Measurements from ENCODE around the gene AUTS2. TPM values are rescaled to one million over a fixed set of nuclear protein-coding genes. Genes with fewer than 3 reads are reported as not detected.

Gene AUTS2
- polyA plus RNA-seq (2013, experiment 1 of 2) = 36.3 TPM
- 35.5 TPM for polyA plus RNA-seq (2013, experiment 2 of 2)

DNA sequence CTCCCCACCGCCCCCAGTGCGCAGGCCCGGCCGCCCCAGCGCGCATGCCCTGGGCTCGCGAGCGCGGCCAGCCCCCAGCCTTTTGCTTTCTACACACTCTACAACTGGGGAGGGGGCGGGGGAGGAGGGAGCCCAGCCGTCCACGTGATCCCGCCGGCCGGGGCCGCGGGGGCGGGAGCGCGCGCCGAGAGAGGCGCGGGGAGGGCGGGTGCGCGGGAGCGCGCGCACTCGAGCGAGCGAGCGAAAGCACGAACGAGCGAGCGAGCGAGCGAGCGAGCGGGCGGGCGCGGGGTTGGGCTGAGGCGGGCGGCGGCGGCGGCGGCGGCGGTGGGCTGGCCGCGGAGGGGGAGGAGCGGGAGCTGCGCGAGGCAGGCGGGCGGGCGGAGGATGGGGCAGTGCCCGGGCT lies at the start of gene AUTS2:
Gene AUTS2 (plus strand): TSS at position 395 of the 406 bp plus-strand sequence. CDS start 1,179 bp downstream, outside the sequence.
- Histone ChIP-seq H2BK15ac (replicated peaks; ENCODE audit: low read depth) (peak within 1 kb of the TSS; percentile 61), H3K56ac (ENCODE audit: low read length) (peak within 1 kb of the TSS; percentile 92), H4K5ac (ENCODE audit: low read length) (no peak within 1 kb of the TSS), H3K4me2 (ENCODE audit: low read length) (peak within 1 kb of the TSS; percentile 93), H3K4me3 (ENCODE audit: low read length) (peak within 1 kb of the TSS; percentile 80), H3K9ac (ENCODE audit: low read length) (peak within 1 kb of the TSS; percentile 86), H2BK120ac (ENCODE audit: low read depth, low read length) (peak within 1 kb of the TSS; percentile 52), H3K4me1 (ENCODE audit: control insufficient read depth, low read depth, low read length) (no peaks in the 10 kb centered on the region), H3K18ac (ENCODE audit: low read length) (peak within 1 kb of the TSS; percentile 97), H3K4ac (ENCODE audit: low read depth, low read length) (peak within 1 kb of the TSS; percentile 83), H3K36me3 (ENCODE audit: control insufficient read depth, insufficient read depth, low read length) (no peaks in the 10 kb centered on the region), H4K8ac (ENCODE audit: low read depth, low read length) (peak within 1 kb of the TSS; percentile 96), H3K27ac (ENCODE audit: low read depth, low read length) (peak within 1 kb of the TSS; percentile 98), H3K79me1 (ENCODE audit: low read length) (peaks cover 10% of the 10 kb centered on the region), H2BK5ac (ENCODE audit: low read length) (no peak within 1 kb of the TSS), H3K23ac (ENCODE audit: low read length) (peak within 1 kb of the TSS; percentile 66), H2AK5ac (ENCODE audit: low read length) (no peak within 1 kb of the TSS), H3K79me2 (ENCODE audit: control insufficient read depth, insufficient read depth, low read length) (peaks cover 8% of the 10 kb centered on the region), H3K27me3 (ENCODE audit: insufficient read depth, low read length, poor library complexity) (peaks cover 19% of the 10 kb centered on the region)
- peak; percentile 97 for DNase-seq
- no CpG with 5 or more reads among the region's 63 CpGs for WGBS (ENCODE audit: extremely low coverage, insufficient coverage, low lambda C conversion rate)

DNA sequence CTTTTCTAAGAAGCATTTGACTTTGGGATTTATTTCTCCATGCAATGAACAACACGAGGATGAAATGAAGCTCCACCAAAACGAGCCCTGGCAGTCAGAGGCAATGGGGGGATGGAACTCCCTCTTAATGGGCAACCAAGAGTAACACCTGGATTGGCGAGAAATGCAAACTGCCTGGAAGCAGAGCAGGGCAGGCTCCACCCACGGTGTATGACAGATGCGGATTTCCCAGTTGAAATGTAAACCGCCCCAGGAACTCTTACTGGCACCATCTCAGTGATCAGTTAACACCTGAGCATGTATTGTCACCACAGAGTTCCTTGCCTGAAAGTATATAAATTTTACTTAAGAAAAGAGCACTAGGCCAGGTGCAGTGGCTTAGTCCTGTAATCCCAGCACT lies 47.3 kb upstream of the AUTS2 start:
- H3K4me1 ChIP-seq (ENCODE audit: control insufficient read depth, low read depth, low read length) = no peaks in the 10 kb centered on the region
- no peaks in the 10 kb centered on the region for H3K79me1 ChIP-seq (ENCODE audit: low read length)
- no peak overlapping the region for H4K8ac ChIP-seq (ENCODE audit: low read depth, low read length)
- H3K4ac ChIP-seq (ENCODE audit: low read depth, low read length) = no peak overlapping the region
- no peak for DNase-seq
- H3K23ac ChIP-seq (ENCODE audit: low read length) = no peak overlapping the region
- no peaks in the 10 kb centered on the region for H3K36me3 ChIP-seq (ENCODE audit: control insufficient read depth, insufficient read depth, low read length)
- no peak overlapping the region for H3K27ac ChIP-seq (ENCODE audit: low read depth, low read length)
- H3K4me2 ChIP-seq (ENCODE audit: low read length) = no peak overlapping the region
- no peak overlapping the region for H3K4me3 ChIP-seq (ENCODE audit: low read length)
- H3K56ac ChIP-seq (ENCODE audit: low read length) = no peak overlapping the region
- no peak overlapping the region for H2AK5ac ChIP-seq (ENCODE audit: low read length)
- H3K18ac ChIP-seq (ENCODE audit: low read length) = no peak overlapping the region
- no peak overlapping the region for H2BK120ac ChIP-seq (ENCODE audit: low read depth, low read length)
- no CpG with 5 or more reads among the region's 6 CpGs for WGBS (ENCODE audit: extremely low coverage, insufficient coverage, low lambda C conversion rate)
- no peaks in the 10 kb centered on the region for H3K27me3 ChIP-seq (ENCODE audit: insufficient read depth, low read length, poor library complexity)
- H2BK15ac ChIP-seq (replicated peaks; ENCODE audit: low read depth) = no peak overlapping the region
- no peaks in the 10 kb centered on the region for H3K79me2 ChIP-seq (ENCODE audit: control insufficient read depth, insufficient read depth, low read length)
- H4K5ac ChIP-seq (ENCODE audit: low read length) = no peak overlapping the region
- no peak overlapping the region for H2BK5ac ChIP-seq (ENCODE audit: low read length)
- H3K9ac ChIP-seq (ENCODE audit: low read length) = no peak overlapping the region

DNA sequence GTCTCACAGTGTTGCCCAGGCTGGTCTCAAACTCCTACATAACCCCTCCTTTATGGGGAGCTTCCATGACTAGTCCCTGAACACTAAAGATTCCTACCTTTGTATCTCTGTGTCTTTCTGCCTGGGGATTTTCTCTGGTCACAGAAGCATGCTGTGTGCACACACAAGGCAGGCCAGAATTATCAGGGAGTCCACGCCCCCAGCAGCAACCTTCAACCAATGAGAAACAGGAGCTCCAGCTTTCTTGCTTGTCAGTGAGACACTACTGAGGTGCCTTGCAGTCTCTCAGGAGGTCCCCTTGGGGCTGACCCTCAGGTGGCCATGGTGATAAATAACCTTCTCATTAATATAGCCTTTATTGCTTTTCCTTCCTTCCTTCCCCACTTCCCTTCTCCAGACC lies 45.1 kb upstream of the AUTS2 start:
- no peaks in the 10 kb centered on the region for H3K79me1 ChIP-seq (ENCODE audit: low read length)
- H3K36me3 ChIP-seq (ENCODE audit: control insufficient read depth, insufficient read depth, low read length) = no peaks in the 10 kb centered on the region
- H3K56ac ChIP-seq (ENCODE audit: low read length) = no peak overlapping the region
- DNase-seq = no peak
- H3K27ac ChIP-seq (ENCODE audit: low read depth, low read length) = no peak overlapping the region
- no peak overlapping the region for H3K9ac ChIP-seq (ENCODE audit: low read length)
- no peak overlapping the region for H3K4me2 ChIP-seq (ENCODE audit: low read length)
- no peak overlapping the region for H3K18ac ChIP-seq (ENCODE audit: low read length)
- H3K4me1 ChIP-seq (ENCODE audit: control insufficient read depth, low read depth, low read length) = no peaks in the 10 kb centered on the region
- H3K4ac ChIP-seq (ENCODE audit: low read depth, low read length) = no peak overlapping the region
- WGBS (ENCODE audit: extremely low coverage, insufficient coverage, low lambda C conversion rate) = no CpG with 5 or more reads among the region's 1 CpG
- no peaks in the 10 kb centered on the region for H3K27me3 ChIP-seq (ENCODE audit: insufficient read depth, low read length, poor library complexity)
- no peak overlapping the region for H2BK120ac ChIP-seq (ENCODE audit: low read depth, low read length)
- no peak overlapping the region for H2BK5ac ChIP-seq (ENCODE audit: low read length)
- no peak overlapping the region for H4K8ac ChIP-seq (ENCODE audit: low read depth, low read length)
- H3K4me3 ChIP-seq (ENCODE audit: low read length) = no peak overlapping the region
- no peaks in the 10 kb centered on the region for H3K79me2 ChIP-seq (ENCODE audit: control insufficient read depth, insufficient read depth, low read length)
- H2AK5ac ChIP-seq (ENCODE audit: low read length) = no peak overlapping the region
- no peak overlapping the region for H3K23ac ChIP-seq (ENCODE audit: low read length)
- no peak overlapping the region for H4K5ac ChIP-seq (ENCODE audit: low read length)
- H2BK15ac ChIP-seq (replicated peaks; ENCODE audit: low read depth) = no peak overlapping the region

- H3K4me1 ChIP-seq (ENCODE audit: control insufficient read depth, low read depth, low read length) = no peaks in the 10 kb centered on the region
- H3K27ac ChIP-seq (ENCODE audit: low read depth, low read length) = no peak overlapping the region
Observed at GRCh38 chr7:69561266-69561960, 36.9 kb upstream of the AUTS2 start.

GRCh38 chr7:69564454-69565417 lies 33.5 kb upstream of the AUTS2 start:
- H3K56ac ChIP-seq (ENCODE audit: low read length) = no peak overlapping the region
- no peak overlapping the region for H3K4ac ChIP-seq (ENCODE audit: low read depth, low read length)
- H4K5ac ChIP-seq (ENCODE audit: low read length) = no peak overlapping the region
- H2AK5ac ChIP-seq (ENCODE audit: low read length) = no peak overlapping the region
- no peak overlapping the region for H3K23ac ChIP-seq (ENCODE audit: low read length)
- H3K36me3 ChIP-seq (ENCODE audit: control insufficient read depth, insufficient read depth, low read length) = no peaks in the 10 kb centered on the region
- H3K27ac ChIP-seq (ENCODE audit: low read depth, low read length) = no peak overlapping the region
- no peak overlapping the region for H4K8ac ChIP-seq (ENCODE audit: low read depth, low read length)
- no peaks in the 10 kb centered on the region for H3K79me2 ChIP-seq (ENCODE audit: control insufficient read depth, insufficient read depth, low read length)
- H3K79me1 ChIP-seq (ENCODE audit: low read length) = no peaks in the 10 kb centered on the region
- no peak overlapping the region for H2BK15ac ChIP-seq (replicated peaks; ENCODE audit: low read depth)
- DNase-seq = no peak
- H3K4me2 ChIP-seq (ENCODE audit: low read length) = no peak overlapping the region
- H2BK5ac ChIP-seq (ENCODE audit: low read length) = no peak overlapping the region
- H3K4me1 ChIP-seq (ENCODE audit: control insufficient read depth, low read depth, low read length) = no peaks in the 10 kb centered on the region
- no peak overlapping the region for H2BK120ac ChIP-seq (ENCODE audit: low read depth, low read length)
- H3K18ac ChIP-seq (ENCODE audit: low read length) = no peak overlapping the region
- no peaks in the 10 kb centered on the region for H3K27me3 ChIP-seq (ENCODE audit: insufficient read depth, low read length, poor library complexity)
- no CpG with 5 or more reads among the region's 7 CpGs for WGBS (ENCODE audit: extremely low coverage, insufficient coverage, low lambda C conversion rate)
- no peak overlapping the region for H3K4me3 ChIP-seq (ENCODE audit: low read length)
- no peak overlapping the region for H3K9ac ChIP-seq (ENCODE audit: low read length)

More at GRCh38 chr7:69561266-69561960, 36.9 kb upstream of the AUTS2 start:
- Histone ChIP-seq H4K8ac (ENCODE audit: low read depth, low read length) (no peak overlapping the region), H3K4ac (ENCODE audit: low read depth, low read length) (no peak overlapping the region), H2AK5ac (ENCODE audit: low read length) (no peak overlapping the region), H3K27me3 (ENCODE audit: insufficient read depth, low read length, poor library complexity) (no peaks in the 10 kb centered on the region), H2BK15ac (replicated peaks; ENCODE audit: low read depth) (no peak overlapping the region), H2BK5ac (ENCODE audit: low read length) (no peak overlapping the region), H3K79me2 (ENCODE audit: control insufficient read depth, insufficient read depth, low read length) (no peaks in the 10 kb centered on the region), H3K18ac (ENCODE audit: low read length) (no peak overlapping the region), H4K5ac (ENCODE audit: low read length) (no peak overlapping the region), H3K79me1 (ENCODE audit: low read length) (no peaks in the 10 kb centered on the region), H3K23ac (ENCODE audit: low read length) (no peak overlapping the region), H3K9ac (ENCODE audit: low read length) (no peak overlapping the region), H3K4me2 (ENCODE audit: low read length) (no peak overlapping the region), H3K56ac (ENCODE audit: low read length) (no peak overlapping the region), H2BK120ac (ENCODE audit: low read depth, low read length) (no peak overlapping the region), H3K4me3 (ENCODE audit: low read length) (no peak overlapping the region), H3K36me3 (ENCODE audit: control insufficient read depth, insufficient read depth, low read length) (no peaks in the 10 kb centered on the region)
- no peak for DNase-seq
- WGBS (ENCODE audit: extremely low coverage, insufficient coverage, low lambda C conversion rate) = no CpG with 5 or more reads among the region's 8 CpGs

All from mesendoderm (in vitro differentiated cells).